Left kidney (tissue), 2 donors: ENCODE measurements around the gene CAMK2G. TPM values are rescaled to one million over a fixed set of nuclear protein-coding genes. Genes with fewer than 3 reads are reported as not detected.

Source experiments
- DNase-seq: peaks from one replicate; pipeline ENCODE4 v3.0.0-alpha.2; 2013
- polyA plus RNA-seq: library from polyadenylated mRNA; unstranded; fragments of 120-200 nt; gene quantifications from one replicate; pipeline ENCODE4 v1.2.1, GENCODE V29; 2013; ENCODE audit not compliant: insufficient read length

Gene CAMK2G
- polyA plus RNA-seq, 1 donor = 32.6 TPM

DNA sequence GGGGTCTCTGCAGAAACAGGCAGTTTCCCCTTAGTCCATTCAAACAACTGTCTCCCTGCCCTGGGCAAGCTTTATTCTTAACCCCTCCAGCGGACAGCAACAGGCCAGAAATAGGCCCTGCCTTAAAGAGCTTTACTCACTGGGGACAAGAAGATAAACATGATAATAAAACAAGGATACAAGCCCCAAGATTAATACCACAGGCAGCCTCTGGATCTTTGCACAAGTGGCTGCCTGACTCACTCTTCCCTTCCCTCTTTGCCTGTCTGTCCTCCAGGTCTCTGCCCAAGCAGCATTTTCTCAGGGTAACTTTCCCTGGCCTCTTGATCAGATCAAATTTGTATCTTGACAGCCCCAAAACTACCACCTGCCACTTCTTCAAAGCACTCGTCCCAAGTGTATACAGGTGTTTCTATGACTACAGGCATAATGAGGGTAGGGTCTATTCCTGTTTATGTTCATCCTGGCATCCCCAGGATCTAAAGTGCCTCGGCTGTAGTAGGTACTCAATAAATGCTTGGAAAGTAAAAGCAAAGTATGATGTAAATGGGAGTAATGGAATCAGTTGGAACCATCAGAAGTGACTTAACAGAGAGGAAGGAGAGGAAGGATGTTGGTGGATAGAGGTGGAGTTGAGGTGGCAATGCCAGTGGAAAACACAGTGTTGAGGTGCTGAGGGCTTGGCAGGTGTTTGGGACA lies 7.0 kb upstream of the CAMK2G start:
- DNase-seq = no peak

DNA sequence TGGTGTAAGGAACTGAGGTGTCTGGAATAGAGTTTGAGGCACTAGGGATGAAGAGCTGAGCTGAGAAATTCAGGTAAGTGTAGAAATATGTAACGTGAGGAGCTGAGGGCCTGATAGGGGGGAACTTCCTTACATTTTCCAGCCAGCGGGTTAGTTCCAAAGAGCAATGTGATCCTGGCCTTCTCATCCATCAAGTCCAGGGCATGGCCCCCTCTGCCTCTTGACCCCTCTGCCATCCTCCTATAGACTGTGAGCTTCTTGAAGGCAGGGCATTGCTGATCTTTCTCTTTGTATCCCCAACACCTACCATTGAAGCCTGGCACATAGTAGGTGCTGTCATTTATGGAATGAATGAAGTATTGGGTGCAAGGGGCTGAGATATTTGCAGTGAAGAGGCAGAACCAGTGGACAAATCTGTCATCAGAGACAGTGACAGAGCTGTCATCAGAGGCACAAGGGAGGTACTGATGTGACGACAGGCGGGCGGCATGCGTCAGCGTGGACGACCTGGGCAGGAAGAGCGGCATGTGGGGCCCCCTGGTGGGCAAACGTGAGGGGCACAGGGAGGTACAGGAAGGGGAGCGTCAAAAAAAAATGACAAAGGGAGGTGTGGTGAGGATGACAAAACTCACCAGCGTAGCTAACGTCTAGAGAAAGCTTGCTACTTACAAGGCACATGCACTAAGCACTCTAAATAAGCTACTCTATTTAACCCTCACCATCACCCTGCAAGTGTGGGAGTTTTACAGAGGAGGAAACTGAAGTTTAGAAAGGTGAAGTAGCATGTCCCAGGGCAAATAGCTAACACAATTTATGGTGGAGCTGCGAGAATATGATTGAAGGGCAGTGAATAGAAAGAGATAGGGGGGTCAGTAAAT lies 5.2 kb upstream of the CAMK2G start:
- peak; percentile 63 for DNase-seq

DNA sequence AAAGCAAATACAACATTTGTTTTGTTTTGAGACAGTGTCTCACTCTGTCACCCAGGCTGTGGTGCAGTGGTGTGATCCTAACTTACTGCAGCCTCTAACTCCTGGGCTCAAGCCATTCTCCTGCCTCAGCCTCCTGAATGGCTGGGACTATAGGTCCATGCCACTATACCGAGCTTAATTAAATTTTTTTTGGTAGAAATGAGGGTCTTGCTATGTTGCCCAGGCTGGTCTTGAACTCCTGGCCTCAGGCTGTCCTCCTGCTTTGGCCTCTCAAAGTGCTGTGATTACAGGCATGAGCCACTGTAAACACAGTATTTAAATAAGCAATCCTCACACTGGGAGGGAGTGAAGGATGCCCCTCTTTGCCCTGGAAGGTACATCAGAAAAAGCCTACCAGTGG lies 4.0 kb upstream of the CAMK2G start:
- DNase-seq = no peak

DNA sequence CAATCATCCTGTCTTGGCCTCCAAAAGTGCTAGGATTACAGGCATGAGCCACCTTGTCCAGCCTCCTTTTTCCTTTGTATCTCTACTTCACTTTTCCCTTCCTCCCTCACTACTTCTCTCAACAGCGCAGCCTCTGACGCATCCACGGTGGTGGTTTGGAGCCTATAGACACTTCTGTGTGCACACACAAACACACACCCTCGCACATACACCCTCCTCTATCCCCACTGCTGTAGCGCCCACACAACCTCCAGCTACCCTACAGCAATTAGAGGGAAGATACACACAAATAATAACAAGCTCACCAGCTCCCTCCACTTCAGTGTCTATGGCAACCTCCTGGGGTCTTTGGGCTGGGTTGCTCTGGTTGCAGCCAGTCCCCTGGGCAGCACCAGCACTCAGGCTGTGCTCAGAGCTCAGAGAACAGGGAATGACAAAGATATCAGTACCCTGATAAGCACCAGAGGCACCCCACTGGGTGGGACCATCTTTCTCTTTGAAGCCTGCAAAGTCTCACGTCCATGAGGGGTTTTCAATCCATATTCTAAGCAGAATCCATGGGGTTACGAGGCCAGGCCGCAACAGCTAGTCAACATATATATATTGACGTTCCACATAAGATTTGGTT lies 3.3 kb upstream of the CAMK2G start:
- DNase-seq = no peak

DNA sequence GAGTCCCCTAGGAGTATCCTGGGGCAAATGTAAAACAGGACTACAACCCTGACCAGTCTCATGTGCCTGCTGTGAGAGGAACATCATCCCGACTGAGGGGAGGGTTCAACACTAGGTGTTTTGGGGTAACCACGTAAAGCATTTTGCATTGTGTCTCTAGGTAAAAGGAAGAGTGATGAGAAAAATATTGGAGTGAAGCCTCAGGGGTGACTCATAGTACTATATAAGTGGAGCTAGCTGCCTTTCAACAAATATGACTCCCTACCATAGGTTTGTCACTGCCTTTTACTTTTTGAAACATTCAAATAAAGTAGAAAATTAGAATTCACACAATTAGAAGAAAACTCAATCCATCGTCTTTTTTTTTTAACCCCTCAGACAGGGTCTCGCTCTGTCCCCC lies 2.6 kb upstream of the CAMK2G start:
- no peak for DNase-seq

DNA sequence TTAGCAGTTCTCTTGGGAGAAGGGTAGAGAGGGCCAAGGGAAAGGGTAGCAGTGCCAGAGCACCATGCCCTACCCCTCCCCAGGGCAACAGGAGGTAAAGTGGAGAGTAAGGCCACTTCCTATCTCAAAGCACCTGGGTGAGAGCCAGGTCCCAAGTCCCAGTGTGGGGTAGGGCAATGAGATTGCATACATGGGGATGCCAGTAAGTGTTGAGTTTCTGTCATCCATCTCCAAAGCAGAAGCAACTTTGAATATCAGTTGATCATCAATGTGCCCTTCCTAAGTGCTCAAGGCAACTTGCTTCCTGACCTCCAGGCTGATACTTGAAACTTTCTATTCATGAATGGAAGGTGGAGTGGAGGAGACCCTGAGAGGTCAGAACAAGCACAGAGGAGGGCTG lies 2.2 kb upstream of the CAMK2G start:
- DNase-seq = no peak

DNA sequence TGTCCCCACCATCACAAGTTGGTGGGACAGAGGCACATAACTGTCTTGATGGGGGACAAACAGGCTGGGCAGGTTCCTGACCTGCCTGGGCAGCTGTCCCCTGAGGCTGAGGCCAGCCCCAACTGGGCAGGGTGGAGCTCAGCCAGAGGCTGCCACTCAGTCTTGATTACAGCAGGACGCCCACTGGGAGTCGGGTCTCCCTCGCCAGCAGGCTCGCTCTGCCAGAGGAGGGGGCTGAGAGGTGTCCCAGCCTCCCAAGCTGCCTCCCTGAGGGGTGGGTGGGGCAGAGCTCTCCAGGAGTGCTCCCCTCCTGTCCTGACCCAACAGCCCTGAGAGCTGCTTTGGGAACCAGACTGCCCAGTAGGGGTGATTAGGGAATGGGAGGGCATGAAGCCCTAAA lies 1.8 kb upstream of the CAMK2G start:
- DNase-seq = no peak

DNA sequence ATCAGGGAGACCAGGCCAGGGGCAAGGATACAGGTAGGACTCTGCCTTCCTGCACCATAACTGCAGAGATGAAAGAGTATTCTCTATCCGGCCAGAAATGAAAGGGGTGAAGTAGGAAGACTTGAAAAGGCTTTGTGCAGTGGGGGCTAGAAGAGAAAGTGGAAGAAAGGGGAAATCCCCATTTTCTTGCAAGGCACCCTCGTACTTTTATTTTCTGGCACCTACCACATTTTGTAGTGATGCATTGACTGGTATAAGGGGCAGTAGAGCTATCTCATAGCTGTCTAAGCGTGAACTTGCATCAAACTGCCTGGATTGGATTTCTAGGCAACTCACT lies 752 bp upstream of the CAMK2G start:
- no peak for DNase-seq

DNA sequence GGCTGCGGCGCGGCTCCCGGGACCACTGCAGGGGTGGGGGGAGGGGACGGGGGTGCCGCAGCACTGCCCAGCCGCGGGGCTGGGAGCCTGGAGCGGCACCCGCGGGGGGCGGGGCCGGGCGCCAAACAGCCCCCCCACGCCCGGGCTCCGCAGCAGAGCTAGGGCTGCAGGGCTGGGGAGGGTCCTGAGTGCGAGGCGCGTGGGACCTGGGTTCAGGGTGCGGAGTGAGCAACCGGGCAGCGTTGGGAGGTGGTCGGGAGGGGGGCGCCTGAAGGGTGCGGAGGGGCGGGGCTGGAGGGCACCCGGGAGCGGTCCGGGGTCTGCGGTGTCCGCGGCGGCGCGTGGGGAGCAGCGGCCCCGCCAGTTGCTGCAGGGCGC lies 528 bp downstream of the CAMK2G start:
- DNase-seq = no peak

DNA sequence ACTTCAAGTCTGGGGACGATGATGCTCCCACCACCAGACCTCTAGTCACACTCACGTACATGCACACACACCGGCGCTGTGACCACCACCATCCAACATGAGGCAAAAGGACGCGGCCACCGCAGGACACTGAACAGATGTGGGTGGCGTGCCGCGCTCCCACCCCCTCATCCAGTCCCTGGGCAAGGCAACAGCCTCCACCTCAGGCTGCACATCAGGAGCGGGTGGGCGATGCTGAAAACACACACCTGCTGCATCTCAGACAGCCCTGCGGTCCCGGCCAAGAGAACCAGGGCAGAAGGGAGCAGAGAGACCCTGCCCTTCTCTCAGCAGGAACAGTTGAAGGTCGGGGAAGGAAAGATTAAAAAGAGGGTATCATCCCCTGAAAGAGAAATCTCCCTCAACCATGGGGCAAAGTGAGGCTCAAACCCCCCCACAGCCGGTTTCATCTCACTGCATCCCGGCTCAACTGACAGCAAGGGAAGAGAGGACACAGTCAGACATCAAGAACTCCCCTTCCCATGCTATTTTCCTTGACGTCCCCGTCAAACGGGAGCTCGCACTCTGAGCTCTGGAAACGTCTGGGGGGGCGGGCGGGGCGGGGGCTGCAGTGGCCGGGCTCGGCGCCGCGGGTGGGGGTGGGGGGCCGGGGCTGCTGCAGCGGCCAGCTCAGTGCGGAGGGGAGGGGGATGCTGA lies 1.1 kb downstream of the CAMK2G start:
- no peak for DNase-seq

DNA sequence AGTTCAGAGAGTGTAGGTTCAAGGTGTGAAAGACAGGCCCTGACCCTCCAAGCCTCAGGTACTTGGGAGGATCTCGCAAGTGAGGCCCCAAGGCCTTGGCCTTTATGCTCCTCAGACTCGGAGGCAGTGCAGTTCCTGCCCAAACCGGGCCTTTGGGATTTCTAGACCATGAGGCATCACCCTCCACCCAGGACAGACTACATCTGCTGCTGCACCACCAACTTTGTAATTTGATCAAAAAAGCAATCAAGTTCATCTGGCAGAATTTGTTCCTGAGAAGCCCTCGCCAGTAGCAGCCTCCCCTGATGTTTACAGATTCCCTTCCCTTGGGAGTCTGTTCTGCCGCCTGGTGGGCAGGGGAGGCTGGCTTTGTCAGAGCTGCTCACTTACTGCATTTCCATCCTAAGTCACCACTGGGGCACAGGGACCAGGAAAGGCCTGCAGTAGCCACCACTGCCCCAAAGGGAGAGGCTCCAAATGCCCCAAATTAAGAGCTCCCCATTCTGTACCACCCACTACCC lies 2.1 kb downstream of the CAMK2G start:
- no peak for DNase-seq

DNA sequence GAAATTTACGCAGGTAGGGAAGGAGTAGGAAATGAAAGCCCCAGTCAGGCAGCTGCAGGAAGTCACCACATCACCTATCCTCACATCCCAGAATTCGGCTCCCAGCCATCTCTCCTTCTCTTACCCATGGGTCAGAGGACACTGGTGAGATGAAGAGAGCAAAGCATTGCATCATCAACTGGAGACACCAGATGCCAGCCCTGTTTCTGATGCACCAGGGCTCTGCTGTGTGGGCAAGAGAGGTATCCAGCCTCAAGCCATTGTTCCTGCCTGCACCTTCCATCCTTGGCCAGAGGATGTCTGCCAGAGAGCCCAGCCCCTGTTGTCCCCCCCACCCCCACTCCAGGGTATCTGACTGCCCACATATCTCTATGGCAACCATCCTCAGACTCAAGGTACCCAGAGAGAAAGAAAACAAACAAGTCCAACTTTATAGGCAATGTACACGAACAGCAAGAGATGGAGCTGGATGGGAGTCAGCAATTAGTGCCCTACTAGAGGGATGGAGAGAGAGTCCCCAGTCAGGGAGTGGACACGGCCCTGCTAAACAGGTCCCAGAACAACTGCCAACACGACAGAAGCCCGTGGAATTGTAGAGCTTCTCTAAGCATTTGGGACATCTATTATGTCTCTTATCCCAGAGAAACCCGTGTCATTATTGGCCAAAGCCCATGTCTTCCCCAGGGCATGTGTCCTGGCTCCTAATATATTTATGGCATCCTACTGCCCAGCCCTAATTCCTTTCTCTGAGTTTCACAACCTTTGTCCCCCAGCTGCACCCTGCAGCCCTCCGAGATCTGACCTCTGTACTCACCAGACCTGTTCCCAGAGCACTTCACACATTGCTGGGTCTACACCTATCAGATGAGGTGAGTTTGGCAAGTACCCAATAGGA lies 2.8 kb downstream of the CAMK2G start:
- DNase-seq = no peak

DNA sequence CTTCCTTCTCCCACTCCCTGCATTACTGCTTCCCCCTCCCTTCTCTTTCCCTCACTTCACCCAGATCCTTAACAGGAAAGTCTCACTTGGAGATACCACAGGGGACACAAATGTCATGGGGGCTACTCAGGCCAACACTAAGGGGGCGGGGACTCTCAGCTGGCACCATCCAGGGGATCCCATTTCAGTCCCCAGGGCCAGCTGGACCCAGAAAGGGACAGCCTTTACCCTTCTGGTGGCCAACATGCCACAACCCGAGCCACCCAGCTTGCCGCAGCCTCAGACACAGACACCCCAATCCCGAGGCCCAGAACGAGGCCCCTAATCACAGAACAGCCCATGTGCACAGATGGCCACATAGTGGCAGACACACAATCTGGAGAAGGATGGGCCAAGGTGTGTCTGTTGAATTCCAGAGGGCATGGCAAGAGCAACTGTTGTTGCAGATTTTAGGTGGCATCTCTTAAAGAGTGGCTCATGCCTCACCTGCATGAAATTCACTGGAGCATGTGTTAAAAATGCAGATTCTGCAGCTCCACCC lies 5.6 kb downstream of the CAMK2G start:
- DNase-seq = no peak

DNA sequence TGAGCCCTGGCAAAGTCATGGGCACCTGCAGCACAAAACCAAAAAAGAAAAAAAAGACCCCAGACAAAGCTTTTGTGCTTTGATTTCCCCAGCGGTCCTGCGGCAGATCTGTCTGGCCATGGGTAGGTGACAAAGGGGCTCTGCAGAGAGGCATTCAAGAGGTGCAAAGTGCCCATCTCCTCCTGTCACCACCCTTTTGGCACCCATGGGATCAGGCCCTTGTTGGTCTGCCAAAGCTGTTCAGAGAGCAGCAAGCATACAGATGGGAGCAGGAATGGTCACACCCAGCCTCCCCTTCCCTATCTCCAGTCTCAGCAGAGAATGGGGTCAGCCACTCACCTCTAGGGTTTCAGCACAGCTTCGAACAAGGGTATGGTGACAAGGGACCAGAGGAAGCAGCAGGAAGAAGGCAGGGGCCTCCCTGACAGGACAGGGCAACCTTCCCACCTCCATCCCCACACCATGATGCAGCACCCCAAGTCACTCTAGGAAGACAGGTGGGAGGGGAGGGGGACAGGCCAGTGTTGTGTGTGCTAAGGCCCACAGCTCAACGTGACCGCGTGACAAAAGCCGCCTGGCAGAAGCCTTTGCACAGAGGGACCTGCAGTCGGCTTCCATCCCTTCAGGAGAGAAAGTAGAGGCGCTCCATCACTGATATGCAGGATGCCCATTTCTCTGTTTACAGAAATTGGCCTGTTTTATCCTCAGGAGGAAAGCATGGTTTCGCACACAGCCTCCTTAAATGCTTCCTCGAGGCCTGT lies 6.3 kb downstream of the CAMK2G start:
- no peak for DNase-seq

DNA sequence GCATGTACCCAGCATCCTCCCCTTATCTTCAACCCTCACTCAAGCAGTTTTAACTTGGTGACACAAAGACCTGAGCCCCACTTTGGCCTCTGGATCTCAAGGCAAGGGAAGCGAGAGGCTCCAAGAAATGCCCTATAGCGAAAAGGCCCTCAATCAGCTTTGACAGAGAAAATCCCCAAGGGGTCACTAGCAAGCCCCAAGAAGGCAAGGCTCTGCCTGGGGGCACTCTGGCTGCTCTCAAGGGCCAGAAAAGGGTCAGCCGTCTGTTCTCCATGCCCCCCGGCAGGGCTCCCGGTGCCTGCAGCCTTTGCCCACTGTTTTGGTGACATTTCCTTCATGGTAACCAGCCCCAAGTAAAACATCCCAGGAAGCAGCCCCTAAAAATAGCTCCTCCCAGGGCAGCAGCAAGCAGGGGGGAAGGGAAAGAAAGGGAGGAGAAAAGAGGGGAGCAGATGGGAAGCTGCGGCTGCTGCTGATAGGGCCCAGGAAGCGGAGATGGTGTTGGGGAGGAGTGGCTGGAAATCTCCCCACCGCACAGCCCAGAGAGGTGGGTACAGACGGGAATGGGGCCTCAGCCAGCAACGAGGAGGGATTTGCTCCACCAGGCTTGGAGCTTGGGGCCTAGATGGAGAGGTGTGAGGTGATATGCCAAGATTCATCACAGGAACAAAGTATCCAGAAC lies 7.1 kb downstream of the CAMK2G start:
- no peak for DNase-seq

DNA sequence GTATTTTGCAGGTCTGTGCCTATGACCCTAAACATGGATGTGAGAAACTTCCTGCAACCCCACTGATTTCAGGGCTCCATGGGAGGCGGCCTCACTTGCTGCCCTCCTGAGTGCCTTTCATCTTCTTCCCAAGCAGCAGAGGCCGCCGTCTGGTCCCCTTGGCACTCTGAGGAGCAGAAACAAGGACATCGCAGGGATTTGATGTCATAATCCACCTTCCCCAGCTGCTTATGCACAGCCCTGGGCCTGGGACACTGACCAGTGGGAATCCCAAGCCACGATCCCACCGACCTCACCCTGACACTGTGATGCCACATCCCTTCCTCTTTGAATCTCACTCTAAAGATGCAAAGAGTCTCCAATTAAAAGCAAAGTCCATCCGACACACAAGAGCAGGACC lies 7.7 kb downstream of the CAMK2G start:
- no peak for DNase-seq

DNA sequence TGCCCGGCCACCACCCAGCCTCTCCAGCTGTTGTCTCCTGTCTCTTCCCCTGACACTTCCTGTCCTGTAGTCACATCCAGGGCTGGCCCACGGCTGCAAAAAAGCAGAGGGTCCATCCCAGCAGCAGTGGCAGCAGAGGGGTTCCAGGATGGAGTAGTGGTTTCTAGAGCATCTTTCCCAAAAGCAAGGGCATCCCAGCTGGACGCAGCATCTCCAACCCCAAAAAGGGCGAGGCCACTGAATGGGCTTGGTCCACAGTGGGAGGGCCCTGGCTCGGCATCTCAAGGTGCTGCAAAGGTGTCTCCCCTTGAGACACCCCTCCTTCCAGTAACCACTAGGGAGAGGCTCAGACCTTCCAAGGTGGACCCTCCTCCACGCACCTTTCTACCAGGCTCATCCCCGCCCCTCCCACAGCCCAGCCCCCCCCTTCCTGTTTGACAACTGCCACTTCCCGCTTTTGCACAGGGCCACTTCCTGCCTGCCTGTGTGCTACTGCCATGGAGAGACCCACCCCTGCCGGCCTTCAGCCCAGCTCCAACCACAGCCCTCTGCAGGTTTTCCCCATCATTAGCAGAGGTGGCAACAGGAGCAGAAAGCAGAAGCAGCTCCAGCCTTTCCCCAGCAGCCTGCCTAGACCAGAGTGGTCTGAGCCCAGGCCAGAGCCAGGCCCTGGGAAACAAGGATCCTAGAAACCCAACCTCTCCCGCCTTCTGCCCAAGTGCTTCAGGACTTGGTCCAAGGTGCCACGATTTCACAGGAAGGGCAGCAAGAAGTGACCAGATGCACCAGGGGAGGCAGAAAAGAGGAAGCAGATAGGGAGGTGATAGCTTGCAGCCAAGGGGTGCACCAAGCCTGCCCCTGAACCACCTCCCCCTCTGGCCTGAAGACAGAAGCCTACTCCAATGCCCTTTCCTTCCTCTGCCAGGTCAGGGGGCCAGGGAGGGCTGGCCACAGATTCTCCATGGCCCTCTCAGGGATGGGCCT lies 8.6 kb downstream of the CAMK2G start:
- DNase-seq = no peak

DNA sequence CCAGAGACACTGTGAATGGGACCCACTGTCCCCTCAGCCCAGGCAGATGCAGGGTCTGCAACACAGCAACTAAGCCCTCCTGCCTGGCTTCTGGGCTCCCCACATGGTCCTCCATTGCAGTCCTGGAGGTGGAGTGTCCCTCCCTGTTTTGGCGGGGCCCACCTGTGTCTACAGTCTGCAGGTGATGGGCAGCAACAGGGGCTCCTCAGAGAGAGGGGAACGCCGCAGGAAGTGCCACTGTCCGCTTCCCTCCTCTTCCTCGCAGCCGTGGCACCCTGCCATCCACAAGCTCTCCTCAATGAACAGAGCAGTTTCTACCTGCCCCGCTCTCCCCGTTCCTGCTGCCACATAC lies 9.3 kb downstream of the CAMK2G start:
- DNase-seq = no peak

DNA sequence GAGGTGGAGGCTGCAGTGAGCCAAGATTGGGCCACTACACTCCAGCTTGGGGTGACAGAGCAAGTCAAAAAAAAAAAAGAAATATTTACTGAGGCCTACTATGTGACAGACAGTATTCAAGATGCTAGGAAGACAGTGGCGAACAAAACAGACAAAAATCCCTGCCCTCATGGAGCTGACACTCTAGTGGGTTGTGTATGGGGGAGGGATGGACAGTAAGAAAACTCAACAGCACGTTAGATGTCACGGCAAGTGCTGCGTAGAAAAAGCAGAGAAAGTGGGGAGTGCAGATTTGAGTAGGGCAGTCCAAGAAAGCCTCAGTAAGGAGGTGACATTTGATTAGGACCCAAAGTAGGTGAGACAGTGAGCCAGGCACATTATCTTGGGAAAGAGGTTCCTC lies 10.1 kb downstream of the CAMK2G start:
- no peak for DNase-seq
